Nephron progenitor cell (in vitro differentiated cells): ENCODE data around the gene PPP1R26.

Experiments
- DNase-seq: peaks from one replicate; pipeline ENCODE4 v3.0.0; 2021
- H3K27ac Mint-ChIP-seq: 2 replicates; pipeline ENCODE4 v1.8.0; 2021; ENCODE audit warnings: mild to moderate bottlenecking, moderate library complexity, mixed read lengths
- H3K27me3 Mint-ChIP-seq: 2 replicates; pipeline ENCODE4 v1.8.0; 2021; ENCODE audit warnings: mild to moderate bottlenecking, low read depth, mixed read lengths; ENCODE audit not compliant: poor library complexity
- H3K36me3 Mint-ChIP-seq: 2 replicates; pipeline ENCODE4 v1.8.0; 2021; ENCODE audit warnings: low read depth, mixed read lengths
- H3K4me1 Mint-ChIP-seq: 2 replicates; pipeline ENCODE4 v1.8.0; 2021; ENCODE audit warnings: mixed read lengths
- H3K4me3 Mint-ChIP-seq: 2 replicates; pipeline ENCODE4 v1.8.0; 2021; ENCODE audit warnings: mild to moderate bottlenecking, moderate library complexity, mixed read lengths
- H3K9me3 Mint-ChIP-seq: 2 replicates; pipeline ENCODE4 v1.8.0; 2021; ENCODE audit warnings: mild to moderate bottlenecking, moderate library complexity, mixed read lengths
- CTCF ChIP-seq: fragments of 200-600 bp; sonication (generic); IDR thresholded peaks from 2 replicates; pipeline ENCODE4 v1.5.0; 2021; ENCODE audit warnings: antibody characterized with exemption

The PPP1R26 gene

GRCh38 chr9:135499326-135500070 is 19.9 kb downstream of the PPP1R26 start:
- DNase-seq: peak; percentile 98
- Mint-ChIP-seq H3K4me3 (peak overlapping the region; percentile 88), H3K27ac (no peak overlapping the region), H3K9me3 (no peaks in the 10 kb centered on the region), H3K36me3 (peaks cover 17% of the 10 kb centered on the region), H3K4me1 (peaks cover 49% of the 10 kb centered on the region), H3K27me3 (peaks cover 6% of the 10 kb centered on the region)
- no peak for TF ChIP-seq CTCF

- DNase-seq: no peak
- H3K27me3 Mint-ChIP-seq: peaks cover 3% of the 10 kb centered on the region
- TF ChIP-seq CTCF: no peak
- H3K36me3 Mint-ChIP-seq: peaks cover 17% of the 10 kb centered on the region
- no peak overlapping the region for H3K27ac Mint-ChIP-seq
- H3K9me3 Mint-ChIP-seq: no peaks in the 10 kb centered on the region
- peaks cover 49% of the 10 kb centered on the region for H3K4me1 Mint-ChIP-seq
- peak overlapping the region; percentile 88 for H3K4me3 Mint-ChIP-seq
Measured at GRCh38 chr9:135500071-135500524, 20.5 kb downstream of the PPP1R26 start.

- H3K4me1 Mint-ChIP-seq: peaks cover 50% of the 10 kb centered on the region
- peak; percentile 96 for DNase-seq
- H3K4me3 Mint-ChIP-seq: peak within 1 kb of the TSS; percentile 88
- H3K36me3 Mint-ChIP-seq: peaks cover 17% of the 10 kb centered on the region
- no peaks in the 10 kb centered on the region for H3K9me3 Mint-ChIP-seq
- no peak within 1 kb of the TSS for H3K27ac Mint-ChIP-seq
- H3K27me3 Mint-ChIP-seq: peaks cover 3% of the 10 kb centered on the region
- TF ChIP-seq CTCF: peak; percentile 74
Measured at GRCh38 chr9:135500525-135501260, 21.1 kb downstream of the PPP1R26 start, which contains the start of gene MRPS2. TSS of gene MRPS2 (plus strand) at chr9:135500682. CDS start at chr9:135500711, 29 bp downstream.

- Mint-ChIP-seq H3K9me3 (no peaks in the 10 kb centered on the region), H3K4me1 (peaks cover 51% of the 10 kb centered on the region), H3K4me3 (peak overlapping the region; percentile 88), H3K36me3 (peaks cover 17% of the 10 kb centered on the region), H3K27me3 (peaks cover 3% of the 10 kb centered on the region), H3K27ac (no peak overlapping the region)
- no peak for DNase-seq
- no peak for TF ChIP-seq CTCF
Measured at GRCh38 chr9:135501261-135502167, 21.9 kb downstream of the PPP1R26 start.

GRCh38 chr9:135502168-135502872 is 22.7 kb downstream of the PPP1R26 start:
- no peak for TF ChIP-seq CTCF
- H3K4me1 Mint-ChIP-seq: peaks cover 59% of the 10 kb centered on the region
- no peaks in the 10 kb centered on the region for H3K9me3 Mint-ChIP-seq
- DNase-seq: no peak
- H3K27ac Mint-ChIP-seq: no peak overlapping the region
- H3K4me3 Mint-ChIP-seq: peak overlapping the region; percentile 88
- peaks cover 17% of the 10 kb centered on the region for H3K36me3 Mint-ChIP-seq
- peaks cover 3% of the 10 kb centered on the region for H3K27me3 Mint-ChIP-seq
